ENCODE data around the gene TFG.

The TFG gene

DNA sequence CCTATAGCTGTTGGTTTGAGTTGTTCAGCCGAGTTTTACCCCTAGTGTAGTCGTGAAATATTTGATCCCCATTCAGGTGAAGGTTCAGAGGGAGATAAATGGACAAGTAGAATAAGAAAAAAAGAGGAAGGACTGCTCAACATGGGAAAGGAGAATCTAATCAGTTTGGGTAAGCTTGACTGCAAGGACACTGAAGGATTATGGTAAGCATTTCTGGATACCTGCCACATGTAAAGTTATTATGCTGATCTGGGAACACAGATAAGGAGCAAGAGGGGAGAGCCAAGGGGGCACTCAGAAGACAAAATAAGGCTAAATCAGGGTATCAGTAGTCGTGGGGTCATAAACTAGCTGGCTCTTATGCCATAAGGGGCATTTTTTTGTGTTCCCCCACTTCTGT is 49.9 kb downstream of the TFG start:
- DNase-seq: no peak

DNA sequence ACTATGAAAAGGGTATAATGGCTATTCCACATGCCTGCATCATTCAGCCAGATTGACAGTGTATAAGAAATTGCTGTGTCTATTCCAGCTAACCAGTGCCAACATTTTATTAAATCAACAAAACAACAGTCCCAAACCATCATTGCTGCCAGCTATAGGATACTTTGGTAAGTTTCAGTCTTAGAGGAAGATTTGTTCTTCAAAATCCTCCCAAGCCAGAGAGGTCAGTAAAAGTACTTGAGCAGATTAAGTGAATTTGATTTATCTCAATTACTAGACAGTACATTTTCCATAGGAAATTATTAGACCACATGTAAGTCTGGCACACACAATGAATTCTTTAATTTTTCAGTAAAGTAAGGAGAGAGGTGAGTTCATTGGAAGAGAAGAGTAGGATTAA is 50.7 kb downstream of the TFG start:
- no peak for DNase-seq

DNA sequence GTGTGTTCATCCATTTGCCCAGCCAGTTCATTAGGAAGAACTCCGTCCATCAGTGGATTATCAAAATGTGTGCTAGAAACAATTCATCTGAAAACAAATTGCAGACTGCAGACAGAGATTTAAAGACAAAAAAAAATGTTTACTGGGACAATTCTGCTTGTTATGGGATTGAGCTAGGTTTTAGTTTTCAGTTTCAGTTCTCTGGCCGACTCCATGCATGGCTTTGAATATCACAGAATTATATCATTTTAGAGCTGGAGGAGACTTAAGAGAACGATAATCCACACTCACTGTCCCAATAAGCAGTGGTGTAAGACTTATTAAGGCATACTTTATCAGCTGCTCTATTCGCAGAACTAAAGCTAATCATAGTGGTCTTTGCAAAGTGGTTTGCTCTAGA is 51.1 kb downstream of the TFG start:
- DNase-seq: no peak

DNA sequence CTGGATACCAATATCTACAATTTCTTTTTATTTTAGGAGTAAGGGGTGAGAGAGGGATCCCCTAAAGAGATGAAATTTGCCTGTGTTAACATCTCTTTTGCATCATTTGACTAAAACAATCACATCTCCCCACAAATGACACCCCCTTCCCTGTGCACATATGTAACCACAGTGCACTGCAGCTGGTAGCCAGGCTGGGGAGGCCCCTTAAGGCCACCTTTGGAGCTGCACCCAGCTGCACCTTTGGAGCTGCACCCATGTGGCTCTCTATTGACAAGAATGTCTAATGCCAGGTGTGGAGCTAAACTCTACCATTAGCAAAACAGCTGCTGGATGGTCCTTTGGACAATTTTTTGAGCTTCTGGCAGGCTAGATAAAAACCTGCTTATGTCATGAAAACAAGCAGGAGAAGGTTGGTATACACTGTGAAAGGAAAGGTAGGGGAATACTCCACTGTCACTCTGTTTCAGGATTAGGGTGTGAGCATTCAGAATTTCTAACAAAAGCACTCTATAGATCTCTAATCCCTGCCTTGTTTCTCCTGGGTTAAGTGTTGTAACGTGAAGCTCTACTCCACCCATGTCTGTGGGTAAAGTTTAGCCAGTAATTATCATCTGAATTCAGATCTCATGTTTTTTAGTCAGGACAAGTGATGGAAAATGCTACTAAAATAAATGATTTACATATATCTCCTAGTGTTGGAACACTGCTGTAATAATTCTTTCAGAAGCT is 52.1 kb downstream of the TFG start:
- DNase-seq: no peak

DNA sequence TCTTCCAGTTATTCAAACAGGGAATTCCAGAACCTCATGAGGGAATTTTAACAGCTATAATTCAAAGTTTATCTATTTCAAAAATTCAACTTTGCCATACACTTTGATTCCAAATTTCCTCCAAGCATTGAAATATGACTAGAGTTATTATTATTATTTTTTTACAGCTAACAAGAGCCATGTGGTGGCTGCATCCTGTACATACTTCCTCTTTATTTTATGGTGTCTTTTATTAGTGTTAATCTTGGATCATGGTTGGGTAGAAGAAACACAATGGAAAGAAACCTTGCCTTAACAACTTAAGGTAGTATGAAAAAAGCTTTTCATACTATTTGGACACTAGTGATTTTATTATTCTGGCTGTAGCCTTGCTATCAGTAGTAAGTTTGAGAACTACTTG is 52.7 kb downstream of the TFG start:
- DNase-seq: no peak

DNA sequence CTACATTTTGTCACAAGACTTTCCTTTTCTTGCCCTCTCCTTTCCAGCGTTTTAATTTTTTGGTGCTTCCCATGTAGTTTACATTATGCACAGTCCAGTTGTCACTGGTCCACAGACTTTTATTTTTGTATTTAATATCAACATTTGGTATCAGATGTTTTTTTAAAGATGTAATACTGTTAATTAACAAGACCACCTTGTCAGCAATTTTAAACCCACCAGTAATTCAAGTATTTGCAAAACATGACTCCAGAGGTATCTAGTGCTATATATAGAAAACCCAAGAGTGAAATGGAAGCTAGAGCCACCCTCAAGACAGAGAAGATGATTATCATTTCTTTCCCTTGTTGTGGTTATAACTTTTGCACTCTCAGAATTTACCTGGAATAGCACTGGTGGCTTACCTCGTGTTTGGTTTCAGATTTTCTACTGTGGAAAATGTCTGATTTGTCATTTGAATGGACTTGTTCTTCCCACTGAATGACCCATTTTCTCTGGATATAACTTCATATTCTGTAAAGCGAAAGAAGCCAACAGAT is 56.2 kb downstream of the TFG start:
- DNase-seq: no peak

DNA sequence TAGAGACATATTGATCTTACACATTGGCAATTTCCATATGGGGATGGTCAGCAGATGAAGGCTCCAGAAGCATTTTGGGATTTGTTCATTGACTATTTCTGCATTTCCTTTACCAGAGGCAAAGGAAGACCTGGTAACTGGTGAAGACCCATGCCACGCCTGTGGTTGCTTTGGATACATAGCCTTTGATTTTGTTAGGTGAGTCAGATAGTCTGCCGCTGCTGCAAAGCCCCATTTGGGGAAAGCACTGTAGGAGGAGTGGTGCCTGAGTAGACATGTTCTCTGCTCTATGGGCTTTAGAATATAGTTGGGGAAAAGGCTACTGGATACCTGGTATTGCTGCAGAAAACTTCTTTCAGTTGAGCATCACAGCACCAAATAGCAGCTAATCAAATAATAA is 56.8 kb downstream of the TFG start:
- DNase-seq: no peak

DNA sequence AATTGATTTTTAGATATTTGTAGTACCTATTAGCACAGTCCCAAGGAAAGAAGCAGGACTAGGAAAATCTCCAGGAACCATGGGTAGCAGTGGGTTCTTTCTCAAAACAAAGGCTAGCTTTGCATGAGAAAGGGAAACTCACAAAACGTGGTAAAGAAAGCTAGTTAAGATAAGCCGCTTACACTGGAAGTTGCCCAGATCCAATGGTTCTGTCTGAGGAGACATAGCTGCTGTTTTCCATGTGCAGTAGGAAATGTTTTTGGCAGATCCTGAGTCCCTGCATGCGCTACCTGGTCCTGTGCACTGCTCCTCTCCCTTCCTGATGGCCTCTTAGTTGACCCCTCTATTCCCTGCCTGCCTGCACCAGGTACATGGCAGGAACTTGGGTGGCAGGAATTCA is 60.4 kb downstream of the TFG start:
- DNase-seq: no peak

DNA sequence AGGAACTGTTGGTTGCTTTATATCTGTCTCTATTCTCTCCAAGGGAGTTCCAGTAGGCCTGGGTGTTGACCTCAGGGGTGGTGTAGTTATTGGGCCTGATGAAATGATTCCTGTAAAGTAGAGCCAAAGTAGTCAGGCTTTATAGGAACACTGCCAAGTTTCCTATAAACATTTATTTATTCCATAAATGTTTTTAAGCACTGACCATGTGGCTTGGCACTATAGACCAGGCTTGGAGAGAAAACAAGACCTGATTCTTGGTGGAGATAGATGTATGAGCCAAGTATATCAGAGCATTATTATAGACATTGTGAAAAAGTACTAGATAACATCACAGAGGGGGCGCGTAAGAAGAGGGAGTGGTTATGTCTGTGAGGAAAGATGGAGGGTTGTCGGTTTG is 65.9 kb downstream of the TFG start:
- DNase-seq: no peak

DNA sequence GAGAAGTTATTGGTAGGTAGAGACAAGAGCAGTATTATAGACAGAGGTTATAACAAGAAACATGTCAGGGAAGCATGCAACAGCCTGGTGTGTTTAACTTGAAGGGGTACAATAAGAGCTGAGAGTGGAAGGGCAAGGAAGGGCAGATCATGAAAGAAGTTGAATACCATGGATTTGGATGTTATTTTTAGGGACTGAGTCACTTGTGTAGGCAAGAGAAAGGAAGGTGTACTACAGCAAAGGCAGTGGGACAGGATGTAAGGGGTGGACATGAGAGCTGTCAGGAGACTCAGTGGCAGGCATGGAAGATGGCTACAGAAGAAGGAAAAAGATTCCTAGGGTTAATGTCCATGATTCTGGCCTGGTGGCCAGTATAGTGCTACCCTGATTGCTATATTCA is 66.4 kb downstream of the TFG start:
- no peak for DNase-seq

DNA sequence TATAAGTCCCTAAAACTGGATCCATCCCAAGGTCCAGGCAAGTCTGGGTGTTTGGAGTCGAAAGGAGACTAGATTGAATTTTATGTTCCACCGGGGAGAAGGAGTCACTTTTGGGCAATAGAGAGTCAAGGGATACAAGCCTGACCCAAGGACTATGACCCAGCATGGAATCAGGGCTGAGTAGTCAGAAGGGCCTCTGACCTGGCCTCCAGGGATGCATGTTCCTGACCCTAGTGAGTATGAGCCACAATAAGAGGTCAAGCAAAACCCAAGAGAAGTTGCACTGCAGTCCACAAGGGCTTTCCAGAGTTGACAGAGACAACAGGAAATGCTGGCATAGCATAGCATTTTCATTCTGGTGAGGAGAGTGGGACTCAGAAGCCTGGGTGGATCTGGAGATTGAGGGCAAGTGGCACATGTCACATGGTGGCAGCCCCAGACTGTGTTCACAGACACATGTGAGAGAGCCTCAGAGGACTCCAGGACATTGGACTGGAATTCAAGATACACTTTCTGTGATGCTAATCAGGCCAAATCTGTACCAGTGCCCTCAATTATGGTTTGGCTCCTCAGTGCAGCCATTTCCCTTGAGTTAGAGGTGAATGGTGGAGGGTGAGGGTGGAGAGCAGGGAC is 66.9 kb downstream of the TFG start:
- DNase-seq: no peak

DNA sequence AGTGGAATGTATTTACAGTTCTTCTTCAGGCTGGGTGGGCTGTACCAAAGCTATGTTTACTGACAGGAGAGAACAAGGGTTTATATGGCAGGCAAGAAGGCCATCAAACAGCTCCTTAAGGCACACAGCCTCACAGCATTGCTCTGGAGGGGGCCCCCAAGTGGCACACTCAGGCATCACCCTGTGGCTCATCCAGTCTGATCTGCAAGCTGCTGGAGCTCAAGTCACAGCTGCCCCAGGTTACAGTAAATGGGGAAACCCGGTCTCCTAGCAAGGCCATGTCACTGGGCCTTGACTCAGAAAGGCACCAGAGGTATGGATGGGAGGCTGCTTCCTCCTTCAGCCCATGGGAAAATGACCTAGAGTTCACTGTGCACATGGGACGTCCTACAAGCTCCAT is 67.5 kb downstream of the TFG start:
- no peak for DNase-seq

DNA sequence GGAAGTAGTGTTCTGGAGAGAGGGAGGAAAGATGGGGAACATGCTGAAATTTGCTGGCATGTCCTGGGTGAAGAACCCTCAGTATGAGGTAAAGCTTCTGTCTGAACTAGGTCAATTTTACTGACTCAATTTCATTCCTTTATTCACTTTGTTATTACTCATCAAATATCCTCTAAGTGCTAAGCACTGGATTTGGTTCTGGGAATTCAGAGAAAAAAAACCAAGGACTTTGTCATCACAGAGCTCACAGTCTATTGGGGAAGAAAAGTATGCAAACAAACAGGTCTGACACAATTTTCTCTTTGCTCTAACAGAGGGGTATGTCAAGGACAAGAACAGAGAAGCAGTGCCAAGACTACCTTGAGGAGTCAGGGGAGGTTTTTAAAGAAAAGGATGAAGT is 68.0 kb downstream of the TFG start:
- peak; percentile 59 for DNase-seq

DNA sequence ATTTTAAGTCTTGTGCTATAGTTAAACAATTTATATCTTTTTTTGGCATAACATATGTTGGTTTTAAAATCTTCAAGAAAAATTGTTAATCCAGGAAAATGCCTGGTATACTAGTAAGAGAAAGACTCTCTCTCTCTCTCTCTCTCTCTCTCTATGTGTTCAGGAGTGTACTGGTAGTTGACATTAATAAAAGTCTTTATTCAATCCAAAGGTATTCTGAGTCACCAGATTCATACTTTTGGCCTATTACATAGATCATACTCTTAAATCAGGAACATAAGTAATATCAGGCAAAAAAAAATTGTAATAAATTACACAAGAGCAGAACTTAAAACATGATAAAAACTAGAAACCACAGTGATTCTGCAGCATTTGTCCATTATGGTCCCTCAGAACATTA is 70.2 kb downstream of the TFG start:
- no peak for DNase-seq

DNA sequence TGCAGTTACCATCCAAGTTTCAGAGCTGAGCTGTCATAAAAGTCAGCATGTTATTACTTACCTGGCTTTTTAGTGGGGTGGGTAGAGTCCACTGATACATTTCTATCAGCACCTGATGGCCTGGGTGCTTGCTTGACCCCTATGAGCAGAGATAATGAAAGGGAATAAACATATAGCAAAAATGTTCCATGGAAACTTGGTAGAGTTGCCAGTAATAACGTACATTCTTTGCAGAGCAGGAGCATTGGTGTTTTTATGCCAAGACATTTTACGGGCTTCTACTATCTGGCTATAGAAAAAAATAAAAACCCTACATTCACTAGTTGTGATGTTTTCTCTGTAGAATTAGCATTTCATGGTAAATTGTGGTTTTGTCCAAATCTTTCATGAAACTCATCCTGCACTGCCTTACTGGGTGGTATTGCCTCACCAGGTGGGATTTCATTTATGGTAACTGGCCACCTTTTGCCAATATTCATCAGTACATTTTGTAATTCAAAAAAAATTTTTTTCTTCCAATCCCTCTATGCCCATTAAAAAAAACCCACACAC is 70.9 kb downstream of the TFG start:
- no peak for DNase-seq

DNA sequence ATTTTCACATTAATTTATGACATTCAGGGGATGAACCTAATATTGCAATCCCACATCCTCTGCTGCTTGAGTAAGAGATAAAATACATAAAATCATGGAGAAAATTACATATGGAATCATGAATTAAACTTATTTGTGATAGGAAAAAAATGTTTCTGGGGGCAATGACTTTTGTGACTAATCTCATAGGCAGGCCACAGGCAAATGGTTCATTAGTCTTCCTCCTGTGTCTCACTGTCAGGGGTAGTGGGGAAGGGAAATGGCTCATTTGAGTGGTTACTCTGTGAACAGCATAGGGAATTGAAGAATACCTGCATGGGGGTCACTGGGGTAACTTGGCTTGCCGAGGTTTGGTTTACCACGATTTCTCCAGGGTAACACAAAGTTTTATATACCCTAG is 72.0 kb downstream of the TFG start:
- DNase-seq: peak; percentile 85

DNA sequence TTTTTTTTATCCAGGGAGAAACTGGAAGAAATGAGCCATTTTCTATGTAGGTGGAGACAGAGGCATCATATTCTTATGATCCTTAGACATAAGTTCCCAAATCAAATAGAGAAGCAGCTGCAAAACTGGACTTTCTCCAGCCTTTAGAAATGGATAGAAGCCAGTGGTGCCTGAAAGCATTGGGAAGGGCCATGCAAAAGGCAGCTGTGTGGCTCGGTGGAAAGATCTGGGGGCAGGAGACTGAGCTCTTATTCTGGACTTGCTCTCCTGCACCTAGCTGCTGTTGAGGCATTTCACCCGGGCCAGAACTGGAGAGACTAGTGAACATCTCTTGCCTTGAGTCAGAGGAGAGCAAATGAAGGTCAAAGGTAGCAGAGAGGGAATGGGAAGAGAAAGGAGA is 73.1 kb downstream of the TFG start:
- DNase-seq: no peak

DNA sequence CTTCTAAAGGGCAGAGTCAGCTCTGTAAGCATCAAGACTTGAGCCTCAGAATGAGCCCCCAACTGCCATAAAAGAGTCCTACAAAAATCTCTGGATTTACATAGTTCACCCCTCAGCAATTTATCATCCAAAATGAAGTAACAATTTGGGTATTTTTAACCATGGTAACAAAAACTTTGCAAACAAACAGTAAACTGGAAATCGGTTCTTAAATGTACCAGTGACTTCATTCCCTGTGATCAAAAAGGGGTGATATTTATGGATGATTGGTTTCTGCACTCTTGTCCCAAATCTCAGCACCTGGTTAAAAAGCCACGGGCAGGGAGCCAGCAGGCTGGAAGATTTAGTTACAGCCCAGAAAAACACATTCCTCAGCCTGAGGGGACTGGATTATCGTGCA is 73.6 kb downstream of the TFG start:
- peak; percentile 63 for DNase-seq

DNA sequence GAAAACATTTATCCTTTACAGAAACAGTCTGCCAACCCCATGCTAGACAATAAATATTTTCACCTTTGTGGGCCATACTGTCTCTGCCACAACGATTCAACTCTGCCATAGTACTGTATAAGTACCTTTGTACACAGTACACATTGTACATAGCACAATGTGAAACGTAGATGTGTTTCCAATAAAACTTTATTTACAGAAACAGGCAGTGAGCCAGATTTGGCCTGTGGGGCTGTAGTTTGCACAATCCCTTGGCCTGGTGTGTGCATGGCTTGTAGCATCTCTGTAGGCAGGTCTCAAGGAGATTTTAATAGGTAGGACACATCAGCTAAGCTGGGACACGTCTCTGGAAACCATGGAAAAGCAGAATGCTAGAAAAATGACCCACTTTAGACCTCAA is 74.3 kb downstream of the TFG start:
- DNase-seq: no peak

DNA sequence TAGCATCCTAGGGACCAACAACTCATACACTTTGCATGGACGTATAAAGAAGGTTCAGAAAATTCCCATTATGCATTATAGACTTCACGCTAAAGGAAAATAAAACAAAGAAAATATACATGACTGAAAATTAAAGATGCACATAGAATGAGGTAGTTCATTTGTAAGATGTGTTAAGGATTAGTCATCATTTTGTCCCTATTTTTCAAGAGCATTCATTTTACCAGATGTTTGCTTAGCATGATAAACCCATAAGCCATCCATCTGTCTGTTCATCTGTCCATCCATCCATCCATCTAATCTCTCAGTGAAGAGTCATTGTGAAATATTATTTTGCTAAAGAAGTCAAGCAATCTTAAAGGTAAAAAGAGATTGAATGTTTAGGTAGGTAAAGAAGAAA is 80.3 kb downstream of the TFG start:
- DNase-seq: peak; percentile 43

DNA sequence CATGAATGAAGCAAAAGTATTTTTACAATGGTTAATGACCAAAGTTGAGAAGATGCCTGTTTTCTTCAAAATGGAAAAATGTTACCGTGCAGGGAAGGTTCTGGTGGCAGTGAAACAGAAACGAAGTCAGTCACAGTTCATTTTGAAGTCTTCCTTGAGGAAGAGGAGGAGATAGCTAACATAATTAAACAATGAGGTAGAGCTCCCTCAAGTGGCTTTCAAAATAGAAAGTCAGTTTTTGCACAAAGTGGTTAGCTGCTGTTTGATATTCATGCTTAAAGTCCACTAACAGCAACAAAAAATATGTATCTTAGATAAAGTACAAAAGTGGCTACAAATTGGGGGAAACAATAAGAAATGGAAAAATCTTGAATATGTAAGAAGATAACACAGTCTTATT is 87.3 kb downstream of the TFG start:
- DNase-seq: no peak

DNA sequence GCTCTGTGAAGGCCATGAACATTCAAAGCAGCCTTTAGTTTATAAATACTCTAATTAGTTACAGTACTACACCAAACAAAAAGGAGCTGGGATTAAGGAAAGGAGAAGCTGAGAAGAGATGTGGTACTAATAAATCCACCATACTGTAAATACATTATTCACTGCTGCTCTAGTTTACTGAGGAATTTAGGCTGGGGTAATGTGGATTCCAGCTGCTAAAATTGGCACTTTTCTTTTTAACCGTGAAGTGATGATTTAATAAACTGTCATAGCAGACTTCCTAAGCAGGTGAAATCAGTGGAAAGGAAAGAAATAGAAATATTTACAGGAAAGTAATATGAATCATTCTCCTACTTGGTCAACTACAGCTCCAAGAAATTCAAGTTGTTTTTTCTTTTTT is 88.7 kb downstream of the TFG start:
- peak; percentile 24 for DNase-seq
